OCI-LY7 (cell line): ENCODE results near the gene DUSP22.

Experiments used
- EZH2phosphoT487 ChIP-seq: fragments of 200-600 bp; sonication (generic); IDR thresholded peaks from 2 replicates; pipeline ENCODE4 v1.6.1; 2018; ENCODE audit warnings: low read depth, borderline replicate concordance, mild to moderate bottlenecking, mixed run types, antibody characterized with exemption, low read length, moderate library complexity, mixed read lengths
- TF ChIP-seq, protein P1 (sequence below): fragments of 200-600 bp; sonication (generic); conservative IDR thresholded peaks from 2 replicates; pipeline ENCODE4 v1.5.1; 2014; ENCODE audit warnings: mild to moderate bottlenecking, antibody characterized with exemption, low read length, moderate library complexity, mixed read lengths

DNA sequence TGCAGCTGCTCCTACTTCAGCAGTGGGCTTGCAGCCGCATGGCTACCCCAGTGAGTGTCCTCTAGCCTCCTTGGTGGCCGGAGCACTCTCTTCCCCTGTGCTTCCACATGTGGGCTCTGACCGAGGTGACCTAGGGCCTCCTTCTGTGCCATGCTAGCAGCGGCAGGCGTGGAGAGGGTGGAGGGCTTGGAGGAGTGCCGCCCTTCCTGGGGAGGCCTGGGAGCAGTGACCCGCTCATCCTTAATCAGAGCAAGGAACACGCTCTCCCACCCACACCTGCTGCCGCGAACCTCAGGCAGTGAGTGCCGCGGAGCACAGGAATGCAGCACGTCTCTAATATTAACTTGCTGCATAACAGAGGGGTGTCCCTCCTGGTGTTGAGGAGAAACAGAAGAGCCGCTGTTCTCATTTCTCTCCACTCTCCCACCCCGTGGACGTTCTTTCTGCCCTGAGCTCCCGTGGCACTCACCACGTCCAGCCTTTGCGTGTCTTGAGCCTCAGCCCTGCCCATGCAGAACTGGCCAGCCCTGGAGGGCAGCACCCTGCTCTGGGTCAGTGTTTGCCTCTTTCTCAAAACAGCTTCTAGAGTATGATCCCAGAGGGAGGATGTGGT, 31.9 kb downstream of the DUSP22 start:
- TF ChIP-seq EZH2phosphoT487, result no peak
- TF ChIP-seq, protein P1, sequence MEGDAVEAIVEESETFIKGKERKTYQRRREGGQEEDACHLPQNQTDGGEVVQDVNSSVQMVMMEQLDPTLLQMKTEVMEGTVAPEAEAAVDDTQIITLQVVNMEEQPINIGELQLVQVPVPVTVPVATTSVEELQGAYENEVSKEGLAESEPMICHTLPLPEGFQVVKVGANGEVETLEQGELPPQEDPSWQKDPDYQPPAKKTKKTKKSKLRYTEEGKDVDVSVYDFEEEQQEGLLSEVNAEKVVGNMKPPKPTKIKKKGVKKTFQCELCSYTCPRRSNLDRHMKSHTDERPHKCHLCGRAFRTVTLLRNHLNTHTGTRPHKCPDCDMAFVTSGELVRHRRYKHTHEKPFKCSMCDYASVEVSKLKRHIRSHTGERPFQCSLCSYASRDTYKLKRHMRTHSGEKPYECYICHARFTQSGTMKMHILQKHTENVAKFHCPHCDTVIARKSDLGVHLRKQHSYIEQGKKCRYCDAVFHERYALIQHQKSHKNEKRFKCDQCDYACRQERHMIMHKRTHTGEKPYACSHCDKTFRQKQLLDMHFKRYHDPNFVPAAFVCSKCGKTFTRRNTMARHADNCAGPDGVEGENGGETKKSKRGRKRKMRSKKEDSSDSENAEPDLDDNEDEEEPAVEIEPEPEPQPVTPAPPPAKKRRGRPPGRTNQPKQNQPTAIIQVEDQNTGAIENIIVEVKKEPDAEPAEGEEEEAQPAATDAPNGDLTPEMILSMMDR, result no peak
